ENCODE measurements around the gene AGAP2. TPM values are rescaled to one million over a fixed set of nuclear protein-coding genes. Genes with fewer than 3 reads are reported as not detected.

AGAP2 gene
- total and polyA plus RNA-seq, 2 of the 8 experiments (the other 6 are each of a cell fraction or from before 2014, with no cell fraction given): 1.5 TPM

DNA sequence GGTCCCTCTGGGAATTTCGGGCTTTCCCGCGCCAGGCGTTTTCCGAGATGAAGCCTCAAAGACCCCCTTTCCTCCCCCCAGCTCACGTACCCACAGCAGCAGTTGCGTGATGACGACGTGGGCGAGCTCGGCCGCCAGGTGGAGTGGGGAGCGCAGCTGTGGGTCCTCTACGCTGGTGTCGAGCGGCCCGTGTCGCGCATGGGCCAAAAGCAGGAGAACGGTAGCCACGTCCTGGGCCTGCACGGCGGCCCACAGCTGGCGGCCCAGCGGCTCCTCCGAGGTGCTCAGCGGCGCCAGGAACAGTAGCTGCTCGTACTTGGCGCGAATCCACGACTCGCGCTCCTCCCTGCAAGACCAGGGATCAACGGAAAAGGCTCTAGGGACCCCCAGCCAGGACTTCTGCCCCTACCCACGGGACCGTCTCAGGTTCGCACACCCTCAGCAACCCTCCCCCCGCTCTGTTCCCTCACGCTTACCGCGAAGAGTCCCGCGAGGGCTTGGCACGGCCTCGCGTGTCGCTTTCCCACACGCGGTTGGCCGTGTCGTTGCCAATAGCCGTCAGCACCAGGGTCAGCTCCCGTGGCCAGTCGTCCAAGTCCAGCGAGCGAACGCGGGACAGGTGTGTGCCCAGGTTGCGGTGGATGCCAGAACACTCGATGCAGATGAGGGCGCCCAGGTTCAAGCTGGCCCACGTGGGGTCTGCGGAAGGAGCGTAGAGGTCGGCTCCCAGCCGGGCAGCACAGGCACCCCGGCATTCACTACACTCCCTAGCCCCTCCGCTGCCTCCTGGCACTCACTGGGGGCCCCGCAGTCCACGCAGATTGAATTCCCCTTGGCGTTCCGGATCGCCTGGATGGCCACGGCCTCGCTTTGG lies 11.4 kb downstream of the AGAP2 start (continued):
- TF ChIP-seq, protein P1, sequence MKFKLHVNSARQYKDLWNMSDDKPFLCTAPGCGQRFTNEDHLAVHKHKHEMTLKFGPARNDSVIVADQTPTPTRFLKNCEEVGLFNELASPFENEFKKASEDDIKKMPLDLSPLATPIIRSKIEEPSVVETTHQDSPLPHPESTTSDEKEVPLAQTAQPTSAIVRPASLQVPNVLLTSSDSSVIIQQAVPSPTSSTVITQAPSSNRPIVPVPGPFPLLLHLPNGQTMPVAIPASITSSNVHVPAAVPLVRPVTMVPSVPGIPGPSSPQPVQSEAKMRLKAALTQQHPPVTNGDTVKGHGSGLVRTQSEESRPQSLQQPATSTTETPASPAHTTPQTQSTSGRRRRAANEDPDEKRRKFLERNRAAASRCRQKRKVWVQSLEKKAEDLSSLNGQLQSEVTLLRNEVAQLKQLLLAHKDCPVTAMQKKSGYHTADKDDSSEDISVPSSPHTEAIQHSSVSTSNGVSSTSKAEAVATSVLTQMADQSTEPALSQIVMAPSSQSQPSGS (IDR thresholded peaks at IDR 0.05; ENCODE audit: low read length): no peak
- TF ChIP-seq SP4 (IDR thresholded peaks at IDR 0.05; ENCODE audit: low read length): 0 out of 2 replicates have a peak, but pooled peaks have one; percentile 47
- TF ChIP-seq SUZ12 (IDR thresholded peaks at IDR 0.05; ENCODE audit: low read length): peak; percentile 68
- peak; percentile 80 for TF ChIP-seq EZH2 (IDR thresholded peaks at IDR 0.05; ENCODE audit: low read depth, low read length, severe bottlenecking)
- no peak for TF ChIP-seq SIN3A (conservative IDR thresholded peaks at IDR 0.05 in 1 of 2, IDR thresholded peaks at IDR 0.05 in 1 of 2; ENCODE audit: low read depth in 1 of 2, low read length in 2 of 2)
